ENCODE results near the gene ESX1. TPM values are rescaled to one million over a fixed set of nuclear protein-coding genes. Genes with fewer than 3 reads are reported as not detected.

Gene ESX1
- total RNA-seq: not detected in 2 replicates

GRCh38 chrX:104254442-104255115 lies at the start of gene ESX1:
TSS of gene ESX1 (minus strand) at chrX:104254933. CDS start at chrX:104254849, 84 bp downstream.

Other genes with a start within 250 kb of the ESX1 start
- gene H2BW1, start 241.2 kb downstream of the ESX1 start, total RNA-seq: not detected in 2 replicates
- not detected in 2 replicates for gene H2BW2, start 215.0 kb downstream of the ESX1 start, total RNA-seq
- gene TMSB15C, start 178.7 kb downstream of the ESX1 start, total RNA-seq: 1.3 and 1.7 TPM in 2 replicates
- 0.52 and 1.7 TPM in 2 replicates for gene ZCCHC18, start 142.4 kb downstream of the ESX1 start, total RNA-seq
- gene SLC25A53, start 97.9 kb downstream of the ESX1 start, total RNA-seq: 12.6 and 16.4 TPM in 2 replicates
- 19.5 and 22.0 TPM in 2 replicates for gene FAM199X, start 88.5 kb downstream of the ESX1 start, total RNA-seq

All from smooth muscle cell of the pulmonary artery (primary cell).